ENCODE results near the gene JAZF1. TPM values are rescaled to one million over a fixed set of nuclear protein-coding genes. Genes with fewer than 3 reads are reported as not detected.
"Not testable (repeated sequence)": the region's sequence is repeated elsewhere in the genome, so short reads cannot be mapped to it uniquely, and the experiment has no call there.

JAZF1 gene
- total and polyA plus RNA-seq, 2 donors, result 3.9 to 14.5 TPM

GRCh38 chr7:27922389-27922788, 258.2 kb downstream of the JAZF1 start:
- WGBS, result 99% methylated on average over 8 of the region's 8 CpGs
- H3K27ac ChIP-seq (ENCODE audit: low read depth in 1 of 2, low read length in 1 of 2); H3K27me3 ChIP-seq (ENCODE audit: control insufficient read depth in 2 of 2, insufficient read depth in 1 of 2, low read length in 1 of 2); H3K9me3 ChIP-seq (ENCODE audit: control insufficient read depth in 2 of 2, insufficient read depth in 1 of 2, low read length in 1 of 2); DNase-seq (ENCODE audit: low read depth in 6 of 9, low spot score in 9 of 9); H3K4me1 ChIP-seq (ENCODE audit: control insufficient read depth in 2 of 2, insufficient read depth in 2 of 2, low read length in 2 of 2); H3K36me3 ChIP-seq (ENCODE audit: control insufficient read depth in 2 of 2, insufficient read depth in 2 of 2, low read length in 1 of 2); H3K4me3 ChIP-seq (ENCODE audit: low read length in 2 of 2): not testable (repeated sequence)

- Histone ChIP-seq H3K36me3 (ENCODE audit: control insufficient read depth in 2 of 2, insufficient read depth in 2 of 2, low read length in 1 of 2) (no peaks in the 10 kb centered on the region), H3K27me3 (ENCODE audit: control insufficient read depth in 2 of 2, insufficient read depth in 1 of 2, low read length in 1 of 2) (no peaks in the 10 kb centered on the region), H3K27ac (ENCODE audit: low read depth in 1 of 2, low read length in 1 of 2) (no peak overlapping the region), H3K9me3 (ENCODE audit: control insufficient read depth in 2 of 2, insufficient read depth in 1 of 2, low read length in 1 of 2) (no peaks in the 10 kb centered on the region), H3K4me3 (ENCODE audit: low read length in 2 of 2) (no peak overlapping the region), H3K4me1 (ENCODE audit: control insufficient read depth in 2 of 2, insufficient read depth in 2 of 2, low read length in 2 of 2) (no peaks in the 10 kb centered on the region)
- peak in 7 of 9 donors; percentile 21 to 71 (median 23) for DNase-seq (ENCODE audit: low read depth in 6 of 9, low spot score in 9 of 9)
- WGBS, result 65% methylated on average over 7 of the region's 7 CpGs
Measured at GRCh38 chr7:27921081-27921836, 259.3 kb downstream of the JAZF1 start.

GRCh38 chr7:27920281-27920946, 260.2 kb downstream of the JAZF1 start:
- Histone ChIP-seq H3K27me3 (ENCODE audit: control insufficient read depth in 2 of 2, insufficient read depth in 1 of 2, low read length in 1 of 2) (no peaks in the 10 kb centered on the region), H3K36me3 (ENCODE audit: control insufficient read depth in 2 of 2, insufficient read depth in 2 of 2, low read length in 1 of 2) (no peaks in the 10 kb centered on the region), H3K27ac (ENCODE audit: low read depth in 1 of 2, low read length in 1 of 2) (no peak overlapping the region), H3K4me3 (ENCODE audit: low read length in 2 of 2) (no peak overlapping the region), H3K4me1 (ENCODE audit: control insufficient read depth in 2 of 2, insufficient read depth in 2 of 2, low read length in 2 of 2) (no peaks in the 10 kb centered on the region), H3K9me3 (ENCODE audit: control insufficient read depth in 2 of 2, insufficient read depth in 1 of 2, low read length in 1 of 2) (no peaks in the 10 kb centered on the region)
- 93% methylated on average over 8 of the region's 8 CpGs for WGBS
- DNase-seq (ENCODE audit: low read depth in 6 of 9, low spot score in 9 of 9), result no peak

GRCh38 chr7:27918503-27918902, 262.1 kb downstream of the JAZF1 start:
- Histone ChIP-seq H3K27ac (ENCODE audit: low read depth in 1 of 2, low read length in 1 of 2) (no peak overlapping the region), H3K4me3 (ENCODE audit: low read length in 2 of 2) (no peak overlapping the region), H3K4me1 (ENCODE audit: control insufficient read depth in 2 of 2, insufficient read depth in 2 of 2, low read length in 2 of 2) (no peaks in the 10 kb centered on the region), H3K9me3 (ENCODE audit: control insufficient read depth in 2 of 2, insufficient read depth in 1 of 2, low read length in 1 of 2) (no peaks in the 10 kb centered on the region), H3K27me3 (ENCODE audit: control insufficient read depth in 2 of 2, insufficient read depth in 1 of 2, low read length in 1 of 2) (no peaks in the 10 kb centered on the region), H3K36me3 (ENCODE audit: control insufficient read depth in 2 of 2, insufficient read depth in 2 of 2, low read length in 1 of 2) (no peaks in the 10 kb centered on the region)
- DNase-seq (ENCODE audit: low read depth in 6 of 9, low spot score in 9 of 9), result no peak
- 96% methylated on average over 1 of the region's 1 CpG for WGBS

- Histone ChIP-seq H3K4me1 (ENCODE audit: control insufficient read depth in 2 of 2, insufficient read depth in 2 of 2, low read length in 2 of 2) (no peaks in the 10 kb centered on the region), H3K36me3 (ENCODE audit: control insufficient read depth in 2 of 2, insufficient read depth in 2 of 2, low read length in 1 of 2) (no peaks in the 10 kb centered on the region), H3K9me3 (ENCODE audit: control insufficient read depth in 2 of 2, insufficient read depth in 1 of 2, low read length in 1 of 2) (no peaks in the 10 kb centered on the region), H3K4me3 (ENCODE audit: low read length in 2 of 2) (no peak overlapping the region), H3K27me3 (ENCODE audit: control insufficient read depth in 2 of 2, insufficient read depth in 1 of 2, low read length in 1 of 2) (no peaks in the 10 kb centered on the region), H3K27ac (ENCODE audit: low read depth in 1 of 2, low read length in 1 of 2) (peak overlapping the region in 1 of 2 donors; percentile 26)
- WGBS, result 74% methylated on average over 5 of the region's 5 CpGs
- DNase-seq (ENCODE audit: low read depth in 6 of 9, low spot score in 9 of 9), result no peak
Measured at GRCh38 chr7:27917774-27918314, 262.8 kb downstream of the JAZF1 start.

GRCh38 chr7:27917119-27917518, 263.5 kb downstream of the JAZF1 start:
- Histone ChIP-seq H3K4me3 (ENCODE audit: low read length in 2 of 2) (no peak overlapping the region), H3K27ac (ENCODE audit: low read depth in 1 of 2, low read length in 1 of 2) (no peak overlapping the region), H3K27me3 (ENCODE audit: control insufficient read depth in 2 of 2, insufficient read depth in 1 of 2, low read length in 1 of 2) (no peaks in the 10 kb centered on the region), H3K36me3 (ENCODE audit: control insufficient read depth in 2 of 2, insufficient read depth in 2 of 2, low read length in 1 of 2) (no peaks in the 10 kb centered on the region), H3K4me1 (ENCODE audit: control insufficient read depth in 2 of 2, insufficient read depth in 2 of 2, low read length in 2 of 2) (no peaks in the 10 kb centered on the region), H3K9me3 (ENCODE audit: control insufficient read depth in 2 of 2, insufficient read depth in 1 of 2, low read length in 1 of 2) (no peaks in the 10 kb centered on the region)
- DNase-seq (ENCODE audit: low read depth in 6 of 9, low spot score in 9 of 9), result no peak
- 95% methylated on average over 2 of the region's 2 CpGs for WGBS

- Histone ChIP-seq H3K27ac (ENCODE audit: low read depth in 1 of 2, low read length in 1 of 2) (no peak overlapping the region), H3K4me3 (ENCODE audit: low read length in 2 of 2) (no peak overlapping the region), H3K36me3 (ENCODE audit: control insufficient read depth in 2 of 2, insufficient read depth in 2 of 2, low read length in 1 of 2) (no peaks in the 10 kb centered on the region), H3K4me1 (ENCODE audit: control insufficient read depth in 2 of 2, insufficient read depth in 2 of 2, low read length in 2 of 2) (no peaks in the 10 kb centered on the region), H3K27me3 (ENCODE audit: control insufficient read depth in 2 of 2, insufficient read depth in 1 of 2, low read length in 1 of 2) (no peaks in the 10 kb centered on the region), H3K9me3 (ENCODE audit: control insufficient read depth in 2 of 2, insufficient read depth in 1 of 2, low read length in 1 of 2) (no peaks in the 10 kb centered on the region)
- 98% methylated on average over 1 of the region's 1 CpG for WGBS
- no peak for DNase-seq (ENCODE audit: low read depth in 6 of 9, low spot score in 9 of 9)
Measured at GRCh38 chr7:27916372-27916771, 264.2 kb downstream of the JAZF1 start.

- no peak for DNase-seq (ENCODE audit: low read depth in 6 of 9, low spot score in 9 of 9)
- H3K4me1 ChIP-seq (ENCODE audit: control insufficient read depth in 2 of 2, insufficient read depth in 2 of 2, low read length in 2 of 2), result no peaks in the 10 kb centered on the region
- H3K36me3 ChIP-seq (ENCODE audit: control insufficient read depth in 2 of 2, insufficient read depth in 2 of 2, low read length in 1 of 2), result no peaks in the 10 kb centered on the region
- no peaks in the 10 kb centered on the region for H3K27me3 ChIP-seq (ENCODE audit: control insufficient read depth in 2 of 2, insufficient read depth in 1 of 2, low read length in 1 of 2)
- no peak overlapping the region for H3K27ac ChIP-seq (ENCODE audit: low read depth in 1 of 2, low read length in 1 of 2)
- no peak overlapping the region for H3K4me3 ChIP-seq (ENCODE audit: low read length in 2 of 2)
- WGBS, result 96% methylated on average over 3 of the region's 3 CpGs
- H3K9me3 ChIP-seq (ENCODE audit: control insufficient read depth in 2 of 2, insufficient read depth in 1 of 2, low read length in 1 of 2), result no peaks in the 10 kb centered on the region
Measured at GRCh38 chr7:27914409-27914808, 266.2 kb downstream of the JAZF1 start.

- H3K9me3 ChIP-seq (ENCODE audit: control insufficient read depth in 2 of 2, insufficient read depth in 1 of 2, low read length in 1 of 2), result no peaks in the 10 kb centered on the region
- no peaks in the 10 kb centered on the region for H3K4me1 ChIP-seq (ENCODE audit: control insufficient read depth in 2 of 2, insufficient read depth in 2 of 2, low read length in 2 of 2)
- H3K4me3 ChIP-seq (ENCODE audit: low read length in 2 of 2), result no peak overlapping the region
- no peak for DNase-seq (ENCODE audit: low read depth in 6 of 9, low spot score in 9 of 9)
- no peak overlapping the region for H3K27ac ChIP-seq (ENCODE audit: low read depth in 1 of 2, low read length in 1 of 2)
- no peaks in the 10 kb centered on the region for H3K36me3 ChIP-seq (ENCODE audit: control insufficient read depth in 2 of 2, insufficient read depth in 2 of 2, low read length in 1 of 2)
- H3K27me3 ChIP-seq (ENCODE audit: control insufficient read depth in 2 of 2, insufficient read depth in 1 of 2, low read length in 1 of 2), result no peaks in the 10 kb centered on the region
- 98% methylated on average over 7 of the region's 7 CpGs for WGBS
Measured at GRCh38 chr7:27912751-27913150, 267.8 kb downstream of the JAZF1 start.

Data from thymus (tissue), 11 donors.